GM12872 (cell line): ENCODE results near the gene POU6F1.

ENCODE experiments used
- TF ChIP-seq, protein P1 (sequence below): IDR thresholded peaks from 3 replicates; pipeline ENCODE4 v1.5.1; 2011; ENCODE audit warnings: low read depth, mild to moderate bottlenecking, low read length, moderate library complexity; ENCODE audit not compliant: insufficient read depth

POU6F1 gene

DNA sequence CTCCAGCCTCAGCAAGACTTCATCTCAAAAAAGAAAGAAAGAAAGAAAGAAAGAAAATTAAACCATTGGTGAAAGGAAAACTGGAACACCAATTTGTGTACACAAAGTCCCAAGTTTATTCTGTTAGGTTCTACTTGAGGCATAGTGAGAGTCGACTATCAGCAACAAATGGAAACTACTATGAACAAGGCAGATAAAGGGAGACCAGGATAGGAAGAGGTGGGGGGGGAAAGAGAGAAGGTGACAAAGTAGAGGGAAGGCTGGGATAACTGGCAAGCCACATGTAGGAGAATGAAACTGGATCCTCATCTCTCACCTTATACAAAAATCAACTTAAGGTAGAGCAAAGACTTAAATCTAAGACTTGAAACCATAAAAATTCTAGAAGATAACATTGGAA is 70.6 kb downstream of the POU6F1 start:
- TF ChIP-seq, protein P1, sequence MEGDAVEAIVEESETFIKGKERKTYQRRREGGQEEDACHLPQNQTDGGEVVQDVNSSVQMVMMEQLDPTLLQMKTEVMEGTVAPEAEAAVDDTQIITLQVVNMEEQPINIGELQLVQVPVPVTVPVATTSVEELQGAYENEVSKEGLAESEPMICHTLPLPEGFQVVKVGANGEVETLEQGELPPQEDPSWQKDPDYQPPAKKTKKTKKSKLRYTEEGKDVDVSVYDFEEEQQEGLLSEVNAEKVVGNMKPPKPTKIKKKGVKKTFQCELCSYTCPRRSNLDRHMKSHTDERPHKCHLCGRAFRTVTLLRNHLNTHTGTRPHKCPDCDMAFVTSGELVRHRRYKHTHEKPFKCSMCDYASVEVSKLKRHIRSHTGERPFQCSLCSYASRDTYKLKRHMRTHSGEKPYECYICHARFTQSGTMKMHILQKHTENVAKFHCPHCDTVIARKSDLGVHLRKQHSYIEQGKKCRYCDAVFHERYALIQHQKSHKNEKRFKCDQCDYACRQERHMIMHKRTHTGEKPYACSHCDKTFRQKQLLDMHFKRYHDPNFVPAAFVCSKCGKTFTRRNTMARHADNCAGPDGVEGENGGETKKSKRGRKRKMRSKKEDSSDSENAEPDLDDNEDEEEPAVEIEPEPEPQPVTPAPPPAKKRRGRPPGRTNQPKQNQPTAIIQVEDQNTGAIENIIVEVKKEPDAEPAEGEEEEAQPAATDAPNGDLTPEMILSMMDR, result no peak

DNA sequence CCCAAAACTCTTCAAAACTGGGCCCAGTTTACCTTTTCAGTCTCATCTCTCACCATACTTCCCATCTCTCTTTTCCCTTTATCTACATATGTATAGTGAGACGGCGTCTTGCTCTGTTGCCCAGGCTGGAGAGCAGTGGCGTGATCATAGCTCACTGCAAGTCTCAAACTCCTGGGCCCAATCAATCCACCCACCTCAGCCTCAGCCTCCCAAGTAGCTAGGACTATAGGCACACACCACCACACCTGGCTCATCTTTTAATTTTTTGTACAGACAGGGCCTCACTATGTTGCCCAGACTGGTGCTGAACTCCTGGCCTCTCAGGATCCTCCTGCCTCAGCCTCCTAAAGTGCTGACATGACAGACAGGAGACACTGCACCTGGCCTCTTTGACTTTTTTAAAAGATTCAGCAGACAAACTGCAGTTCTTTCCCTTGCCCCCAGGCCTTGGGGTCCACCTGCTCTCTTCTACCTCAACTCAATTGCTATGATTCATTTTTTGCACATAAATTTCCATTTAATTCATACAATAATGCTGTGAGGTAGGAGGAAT is 78.5 kb downstream of the POU6F1 start:
- TF ChIP-seq, protein P1, result no peak
